ENCODE results near the gene AGAP3. TPM values are rescaled to one million over a fixed set of nuclear protein-coding genes. Genes with fewer than 3 reads are reported as not detected.

AGAP3 gene
- total and polyA plus RNA-seq, 5 donors from 2014 or later, result 1.9 to 24.7 (median 3.0) TPM

DNA sequence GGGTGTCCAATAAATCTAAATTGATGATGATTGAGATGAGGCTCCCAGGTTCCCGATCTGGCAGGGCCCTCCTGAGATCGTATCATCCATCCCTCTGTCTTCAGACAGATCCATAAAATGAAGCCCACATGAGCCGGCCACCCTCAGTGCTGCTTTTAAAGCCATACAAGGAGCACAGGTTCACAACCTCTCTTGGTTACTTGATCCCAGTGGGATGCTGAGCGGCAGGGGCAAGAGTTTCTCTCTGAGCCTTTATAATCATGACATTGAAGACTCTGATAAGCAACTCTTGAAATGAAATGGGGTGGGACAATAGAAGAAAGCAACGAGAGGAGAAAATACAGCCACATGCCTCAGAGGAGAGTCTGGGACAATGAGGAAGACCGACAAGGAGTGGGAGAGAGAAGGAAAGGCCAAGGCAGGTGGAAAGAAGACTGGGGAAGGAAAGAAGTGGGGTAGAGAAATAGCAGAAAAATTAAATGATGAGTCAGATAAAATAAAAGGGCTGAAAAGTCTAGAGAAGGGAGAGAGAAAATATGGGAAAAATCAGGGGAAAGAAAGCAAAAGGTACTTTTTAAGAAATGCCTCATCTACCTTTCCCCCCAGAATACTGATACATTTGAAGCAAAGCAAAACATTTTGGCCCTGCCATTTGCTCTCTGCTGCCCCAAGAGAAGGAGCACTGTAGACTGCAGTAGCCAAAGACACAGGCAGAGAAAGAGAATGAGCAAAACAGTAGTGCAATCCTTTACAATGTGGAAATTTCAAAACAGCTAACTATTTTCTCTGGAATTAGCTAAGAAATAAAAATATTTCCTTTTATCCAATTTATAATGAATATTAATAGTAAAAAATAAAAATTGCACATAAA is 66.6 kb downstream of the AGAP3 start:
- no peak overlapping the region for H3K4me3 Mint-ChIP-seq
- H3K27me3 Mint-ChIP-seq, result peaks cover 44% of the 10 kb centered on the region
- no peak overlapping the region for H3K27ac Mint-ChIP-seq
- ATAC-seq (ENCODE audit: low read depth in 2 of 2) (no peak), DNase-seq (no peak)
- Histone ChIP-seq H3K36me3 (ENCODE audit: control insufficient read depth, insufficient read depth, low read length) (no peaks in the 10 kb centered on the region), H3K9me3 (ENCODE audit: control insufficient read depth in 2 of 2, low read length in 2 of 2) (no peaks in the 10 kb centered on the region), H3K4me3 (ENCODE audit: low read depth, low read length) (no peak overlapping the region), H3K27ac (ENCODE audit: insufficient read depth, low read length, poor library complexity, severe bottlenecking) (no peak overlapping the region), H3K27me3 (ENCODE audit: control insufficient read depth, insufficient read depth, low read length) (peaks cover 32% of the 10 kb centered on the region), H3K4me1 (ENCODE audit: control insufficient read depth, insufficient read depth, low read length, poor library complexity, severe bottlenecking) (no peaks in the 10 kb centered on the region)
- no peaks in the 10 kb centered on the region for H3K36me3 Mint-ChIP-seq
- H3K4me1 Mint-ChIP-seq, result no peaks in the 10 kb centered on the region
- H3K9me3 Mint-ChIP-seq, result no peaks in the 10 kb centered on the region

DNA sequence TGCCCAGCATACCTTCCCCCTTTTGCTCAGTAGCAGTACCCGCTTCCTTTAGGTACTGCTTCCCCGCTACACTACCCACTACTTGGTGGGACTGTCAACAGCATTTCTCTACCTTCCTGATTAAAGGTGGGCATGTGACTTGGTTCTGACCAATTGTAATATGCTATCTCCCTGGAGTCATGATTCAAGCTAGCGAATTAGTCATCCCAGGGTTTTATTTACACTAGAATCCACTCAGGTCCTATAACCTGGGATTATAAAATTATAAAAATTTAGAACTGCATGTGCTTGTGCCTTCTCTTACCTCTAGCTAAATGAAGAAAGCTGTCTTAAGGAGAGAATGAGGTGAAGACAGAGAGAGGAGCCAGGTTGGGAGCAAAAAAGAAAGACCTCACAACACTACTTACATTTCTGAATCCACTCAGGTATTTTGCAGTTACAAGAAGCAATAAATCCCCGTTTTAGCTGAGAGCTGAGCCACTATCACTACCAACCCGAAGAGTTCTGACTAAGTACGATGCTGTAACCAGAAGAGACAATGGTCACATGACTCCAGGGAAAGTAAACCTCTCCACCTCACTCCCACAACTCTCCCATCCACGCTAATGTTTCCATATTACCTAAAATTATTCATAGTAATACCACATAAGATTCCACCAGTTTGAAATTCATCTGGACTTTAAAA is 71.5 kb downstream of the AGAP3 start:
- Mint-ChIP-seq H3K27ac (no peak overlapping the region), H3K4me3 (no peak overlapping the region), H3K9me3 (no peaks in the 10 kb centered on the region), H3K4me1 (no peaks in the 10 kb centered on the region), H3K36me3 (no peaks in the 10 kb centered on the region), H3K27me3 (peaks cover 42% of the 10 kb centered on the region)
- H3K27ac ChIP-seq (ENCODE audit: insufficient read depth, low read length, poor library complexity, severe bottlenecking), result no peak overlapping the region
- peaks cover 35% of the 10 kb centered on the region for H3K27me3 ChIP-seq (ENCODE audit: control insufficient read depth, insufficient read depth, low read length)
- H3K36me3 ChIP-seq (ENCODE audit: control insufficient read depth, insufficient read depth, low read length), result no peaks in the 10 kb centered on the region
- DNase-seq, result no peak
- ATAC-seq (ENCODE audit: low read depth in 2 of 2), result no peak
- no peaks in the 10 kb centered on the region for H3K9me3 ChIP-seq (ENCODE audit: control insufficient read depth in 2 of 2, low read length in 2 of 2)
- no peaks in the 10 kb centered on the region for H3K4me1 ChIP-seq (ENCODE audit: control insufficient read depth, insufficient read depth, low read length, poor library complexity, severe bottlenecking)
- H3K4me3 ChIP-seq (ENCODE audit: low read depth, low read length), result no peak overlapping the region

DNA sequence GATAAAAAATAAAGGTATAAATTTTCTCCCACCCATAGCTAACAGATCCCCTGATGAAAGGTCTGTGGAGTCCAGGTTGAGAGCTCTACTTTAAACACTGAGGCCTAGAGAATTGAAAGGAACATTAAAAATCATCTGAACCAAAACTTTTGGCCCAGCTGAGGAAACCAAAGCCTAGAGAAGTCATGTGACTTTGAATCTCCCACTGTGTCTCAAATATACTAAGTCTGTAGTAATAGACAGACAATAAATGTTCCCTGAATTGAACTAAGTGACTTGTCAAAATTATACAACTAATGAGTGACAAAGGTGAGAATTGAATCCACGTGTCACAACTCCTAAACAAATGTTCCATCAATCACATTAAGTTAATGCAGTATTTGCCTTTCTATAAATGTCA is 75.5 kb downstream of the AGAP3 start:
- H3K4me1 Mint-ChIP-seq, result peaks cover 0 to 4% (median under 1%) of the 10 kb centered on the region in 4 donors
- DNase-seq, result no peak
- no peak overlapping the region for H3K4me3 Mint-ChIP-seq
- no peak overlapping the region for H3K27ac ChIP-seq (ENCODE audit: insufficient read depth, low read length, poor library complexity, severe bottlenecking)
- no peaks in the 10 kb centered on the region for H3K36me3 Mint-ChIP-seq
- H3K9me3 ChIP-seq (ENCODE audit: control insufficient read depth in 2 of 2, low read length in 2 of 2), result no peaks in the 10 kb centered on the region
- H3K36me3 ChIP-seq (ENCODE audit: control insufficient read depth, insufficient read depth, low read length), result no peaks in the 10 kb centered on the region
- no peak overlapping the region for H3K27ac Mint-ChIP-seq
- peaks cover 0 to 2% (median 0%) of the 10 kb centered on the region in 7 donors for H3K9me3 Mint-ChIP-seq
- peaks cover 3% of the 10 kb centered on the region for H3K4me1 ChIP-seq (ENCODE audit: control insufficient read depth, insufficient read depth, low read length, poor library complexity, severe bottlenecking)
- no peak overlapping the region for H3K4me3 ChIP-seq (ENCODE audit: low read depth, low read length)
- ATAC-seq (ENCODE audit: low read depth in 2 of 2), result no peak
- H3K27me3 ChIP-seq (ENCODE audit: control insufficient read depth, insufficient read depth, low read length), result peaks cover 56% of the 10 kb centered on the region
- H3K27me3 Mint-ChIP-seq, result peaks cover 20% of the 10 kb centered on the region

DNA sequence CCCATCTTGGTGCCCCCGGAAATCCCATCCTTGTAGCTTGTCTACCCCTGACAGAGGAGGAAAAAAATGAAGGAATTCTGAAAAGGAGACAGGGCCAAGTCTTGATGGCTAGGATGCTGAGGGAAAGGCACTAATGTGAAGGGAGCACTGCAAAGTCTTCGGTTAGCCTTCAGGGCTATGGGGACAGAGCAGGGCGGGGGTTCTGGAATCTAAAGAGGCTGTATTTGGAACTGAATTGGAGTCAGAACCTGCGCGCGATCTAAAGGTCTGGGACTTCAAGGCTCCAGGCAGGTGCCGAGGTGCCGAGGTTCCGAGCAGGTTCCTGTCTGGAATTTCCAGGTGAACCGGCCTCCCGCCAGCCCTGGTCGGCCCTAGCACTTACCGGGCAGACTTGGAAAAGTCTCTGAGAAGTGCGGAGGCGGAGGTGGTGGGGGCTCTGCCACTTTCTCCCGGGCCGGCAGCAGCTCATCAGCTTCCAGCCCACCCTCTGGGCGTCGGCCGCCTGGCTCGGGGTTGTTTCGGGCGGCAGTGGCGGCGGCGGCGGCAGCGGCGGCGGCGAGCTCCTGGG is 80.4 kb downstream of the AGAP3 start:
- Mint-ChIP-seq H3K27me3 (peaks cover 37% of the 10 kb centered on the region), H3K9me3 (peaks cover 0 to 2% (median 0%) of the 10 kb centered on the region in 7 donors), H3K27ac (peak overlapping the region in 1 of 3 donors; percentile 58), H3K4me3 (peak overlapping the region in 3 of 4 donors; percentile 17 to 72 (median 69)), H3K36me3 (no peaks in the 10 kb centered on the region), H3K4me1 (peaks cover 0 to 9% (median 4%) of the 10 kb centered on the region in 4 donors)
- no peak overlapping the region for H3K27ac ChIP-seq (ENCODE audit: insufficient read depth, low read length, poor library complexity, severe bottlenecking)
- H3K4me3 ChIP-seq (ENCODE audit: low read depth, low read length), result no peak overlapping the region
- H3K27me3 ChIP-seq (ENCODE audit: control insufficient read depth, insufficient read depth, low read length), result peaks cover 62% of the 10 kb centered on the region
- ATAC-seq (ENCODE audit: low read depth in 2 of 2) (no peak), DNase-seq (no peak)
- H3K36me3 ChIP-seq (ENCODE audit: control insufficient read depth, insufficient read depth, low read length), result no peaks in the 10 kb centered on the region
- peaks cover 19% of the 10 kb centered on the region for H3K4me1 ChIP-seq (ENCODE audit: control insufficient read depth, insufficient read depth, low read length, poor library complexity, severe bottlenecking)
- H3K9me3 ChIP-seq (ENCODE audit: control insufficient read depth in 2 of 2, low read length in 2 of 2), result no peaks in the 10 kb centered on the region

DNA sequence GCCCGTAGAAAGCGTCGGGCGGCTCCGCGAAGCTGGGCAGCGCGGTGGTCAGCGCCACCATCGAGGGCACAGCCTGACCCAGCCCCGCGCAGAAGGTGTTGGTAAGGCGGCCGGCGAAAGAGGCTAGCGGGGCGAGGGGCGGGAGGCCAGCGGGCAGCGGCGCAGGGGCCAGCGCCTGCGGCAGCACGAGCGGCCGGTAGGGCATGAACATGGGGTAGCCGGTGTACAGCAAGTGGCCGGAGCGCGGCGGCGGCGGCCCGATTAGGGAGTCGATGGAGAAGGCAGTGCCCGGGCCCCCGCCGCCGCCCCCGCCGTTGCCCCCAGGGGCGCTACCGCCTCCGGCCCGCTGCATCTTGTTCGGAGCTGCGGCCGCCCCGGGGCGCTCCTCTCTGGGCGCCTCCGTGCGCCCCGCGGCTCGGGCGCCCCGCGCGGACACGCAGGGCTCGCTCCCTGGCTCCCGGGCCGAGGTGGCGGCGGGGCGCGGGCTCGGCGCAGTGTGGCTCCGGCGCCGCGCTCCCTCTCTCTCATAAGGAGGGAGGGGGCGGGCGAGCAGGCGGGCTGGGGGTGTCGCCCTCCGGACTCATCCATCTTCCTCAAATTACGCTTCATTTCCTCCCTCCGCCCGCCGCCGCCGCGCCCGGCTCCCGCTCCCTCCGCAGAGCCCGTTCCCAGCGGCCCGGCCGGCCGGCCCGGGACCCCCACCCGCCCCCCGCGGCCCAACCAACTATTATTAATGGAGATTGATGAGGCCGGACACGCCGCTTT is 81.1 kb downstream of the AGAP3 start, which contains the start of gene GBX1:
Gene GBX1 (minus strand): TSS at position 498 of the 765 bp plus-strand sequence. CDS start 146 bp downstream, at position 352.
- Histone ChIP-seq H3K4me3 (ENCODE audit: low read depth, low read length) (no peak within 1 kb of the TSS), H3K27ac (ENCODE audit: insufficient read depth, low read length, poor library complexity, severe bottlenecking) (no peak within 1 kb of the TSS), H3K9me3 (ENCODE audit: control insufficient read depth in 2 of 2, low read length in 2 of 2) (no peaks in the 10 kb centered on the region), H3K36me3 (ENCODE audit: control insufficient read depth, insufficient read depth, low read length) (no peaks in the 10 kb centered on the region), H3K27me3 (ENCODE audit: control insufficient read depth, insufficient read depth, low read length) (peaks cover 57% of the 10 kb centered on the region), H3K4me1 (ENCODE audit: control insufficient read depth, insufficient read depth, low read length, poor library complexity, severe bottlenecking) (peaks cover 19% of the 10 kb centered on the region)
- peak within 1 kb of the TSS in 1 of 3 donors; percentile 95 for H3K27ac Mint-ChIP-seq
- DNase-seq (no peak), ATAC-seq (ENCODE audit: low read depth in 2 of 2) (no peak)
- H3K9me3 Mint-ChIP-seq, result peaks cover 0 to 2% (median 0%) of the 10 kb centered on the region in 7 donors
- peaks cover 0 to 11% (median 6%) of the 10 kb centered on the region in 4 donors for H3K4me1 Mint-ChIP-seq
- H3K36me3 Mint-ChIP-seq, result peaks cover 3% of the 10 kb centered on the region
- peak within 1 kb of the TSS; percentile 34 to 88 (median 82) for H3K4me3 Mint-ChIP-seq
- peaks cover 42% of the 10 kb centered on the region for H3K27me3 Mint-ChIP-seq

DNA sequence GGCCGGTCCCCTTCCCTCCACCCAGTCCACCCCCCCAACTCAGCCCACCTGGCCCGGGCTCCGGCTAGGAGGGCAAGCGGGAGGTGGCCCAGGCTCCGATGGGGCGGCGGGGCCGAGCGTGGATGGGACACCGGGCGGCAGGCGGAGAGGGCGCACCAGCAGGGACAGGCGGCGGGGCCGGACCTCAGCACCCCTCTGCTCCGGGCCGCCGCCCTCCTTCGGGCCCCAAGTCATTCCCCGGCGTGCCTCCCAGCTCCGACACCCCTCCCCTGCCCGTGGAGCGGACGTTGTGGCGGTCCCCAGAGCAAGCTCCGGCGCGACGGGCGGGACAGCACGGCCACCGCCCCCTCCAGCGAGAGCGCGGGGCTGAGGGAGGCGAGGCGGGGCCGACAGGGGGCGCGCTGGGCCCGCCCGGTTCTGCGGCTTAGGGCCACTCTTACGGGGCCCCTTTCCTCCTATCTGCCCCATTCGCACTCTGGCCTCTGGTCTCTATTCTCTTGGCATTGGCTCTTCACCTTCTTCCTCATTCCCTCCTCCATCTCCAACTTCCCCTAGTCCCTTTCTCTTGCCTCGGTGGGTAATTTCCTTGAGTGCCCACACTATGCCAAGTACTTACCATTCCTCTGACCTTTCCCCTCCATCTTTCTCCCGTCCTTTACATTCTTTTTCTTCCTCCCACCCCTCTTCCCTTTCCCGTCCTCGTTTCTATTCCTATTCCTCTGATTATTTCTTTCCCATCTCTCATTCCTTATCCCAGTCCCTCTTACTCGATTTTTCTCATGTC is 81.9 kb downstream of the AGAP3 start:
- Mint-ChIP-seq H3K4me1 (peaks cover 0 to 17% (median 11%) of the 10 kb centered on the region in 4 donors), H3K27ac (peak overlapping the region in 1 of 3 donors; percentile 95), H3K4me3 (peak overlapping the region; percentile 34 to 88 (median 82)), H3K9me3 (peaks cover 0 to 2% (median 0%) of the 10 kb centered on the region in 7 donors), H3K27me3 (peaks cover 48% of the 10 kb centered on the region), H3K36me3 (peaks cover 8% of the 10 kb centered on the region)
- Histone ChIP-seq H3K27ac (ENCODE audit: insufficient read depth, low read length, poor library complexity, severe bottlenecking) (no peak overlapping the region), H3K4me3 (ENCODE audit: low read depth, low read length) (no peak overlapping the region), H3K4me1 (ENCODE audit: control insufficient read depth, insufficient read depth, low read length, poor library complexity, severe bottlenecking) (peaks cover 24% of the 10 kb centered on the region), H3K36me3 (ENCODE audit: control insufficient read depth, insufficient read depth, low read length) (no peaks in the 10 kb centered on the region), H3K9me3 (ENCODE audit: control insufficient read depth in 2 of 2, low read length in 2 of 2) (no peaks in the 10 kb centered on the region), H3K27me3 (ENCODE audit: control insufficient read depth, insufficient read depth, low read length) (peaks cover 55% of the 10 kb centered on the region)
- peak; percentile 61 to 70 for ATAC-seq (ENCODE audit: low read depth in 2 of 2)
- DNase-seq, result peak; percentile 30 to 56 (median 53)
